Measurements from ENCODE around the gene RFX2. TPM values are rescaled to one million over a fixed set of nuclear protein-coding genes. Genes with fewer than 3 reads are reported as not detected.

Gene RFX2
- total RNA-seq, 1 experiment from 2014 or later = 3.7 TPM

DNA sequence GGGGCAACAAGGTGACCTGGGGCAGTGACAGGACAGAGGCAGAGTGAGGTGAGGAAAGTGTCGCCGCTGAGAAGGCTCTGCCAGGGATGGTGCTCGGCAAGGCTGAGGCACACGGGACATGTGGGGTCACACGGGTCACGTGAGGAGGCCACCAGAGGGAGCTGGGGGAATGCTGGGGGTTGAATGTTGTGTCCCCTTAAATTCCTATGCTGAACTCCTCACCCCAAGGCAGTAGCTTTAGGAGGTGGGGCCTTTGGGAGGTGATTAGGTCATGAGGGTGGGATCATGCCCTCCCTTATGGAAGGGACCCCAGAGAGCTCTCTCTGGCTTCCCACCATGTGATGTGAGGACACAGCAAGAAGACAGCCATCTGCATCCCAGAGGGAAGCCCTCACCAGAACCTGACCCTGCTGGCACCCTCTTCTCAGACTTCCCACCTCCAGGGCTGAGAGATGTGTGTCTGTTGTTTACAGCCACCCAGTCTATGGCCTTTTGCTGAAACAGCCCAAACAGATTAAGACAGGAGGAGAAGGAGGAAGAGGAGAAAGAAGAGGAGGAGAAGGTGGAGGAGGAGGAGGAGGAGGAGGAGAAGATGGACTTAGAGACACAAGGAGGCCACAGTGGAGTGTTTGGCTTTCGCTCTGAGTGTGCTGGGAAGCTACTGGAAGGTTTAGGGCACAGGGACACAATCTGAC is 35.4 kb downstream of the RFX2 start:
- no peak overlapping the region for H3K27ac ChIP-seq (ENCODE audit: insufficient read length, low read depth, low read length)
- no peak overlapping the region for H3T11ph ChIP-seq (ENCODE audit: low read length)
- H4K8ac ChIP-seq (replicated peaks; ENCODE audit: insufficient read length, low read depth, low read length) = no peak overlapping the region
- no peak overlapping the region for H2BK15ac ChIP-seq (ENCODE audit: low read depth, low read length)
- no peak overlapping the region for H2AK5ac ChIP-seq (ENCODE audit: insufficient read length, low read length)
- no peaks in the 10 kb centered on the region for H4K20me1 ChIP-seq (ENCODE audit: control insufficient read depth, insufficient read depth, insufficient read length)
- TF ChIP-seq, protein P1, sequence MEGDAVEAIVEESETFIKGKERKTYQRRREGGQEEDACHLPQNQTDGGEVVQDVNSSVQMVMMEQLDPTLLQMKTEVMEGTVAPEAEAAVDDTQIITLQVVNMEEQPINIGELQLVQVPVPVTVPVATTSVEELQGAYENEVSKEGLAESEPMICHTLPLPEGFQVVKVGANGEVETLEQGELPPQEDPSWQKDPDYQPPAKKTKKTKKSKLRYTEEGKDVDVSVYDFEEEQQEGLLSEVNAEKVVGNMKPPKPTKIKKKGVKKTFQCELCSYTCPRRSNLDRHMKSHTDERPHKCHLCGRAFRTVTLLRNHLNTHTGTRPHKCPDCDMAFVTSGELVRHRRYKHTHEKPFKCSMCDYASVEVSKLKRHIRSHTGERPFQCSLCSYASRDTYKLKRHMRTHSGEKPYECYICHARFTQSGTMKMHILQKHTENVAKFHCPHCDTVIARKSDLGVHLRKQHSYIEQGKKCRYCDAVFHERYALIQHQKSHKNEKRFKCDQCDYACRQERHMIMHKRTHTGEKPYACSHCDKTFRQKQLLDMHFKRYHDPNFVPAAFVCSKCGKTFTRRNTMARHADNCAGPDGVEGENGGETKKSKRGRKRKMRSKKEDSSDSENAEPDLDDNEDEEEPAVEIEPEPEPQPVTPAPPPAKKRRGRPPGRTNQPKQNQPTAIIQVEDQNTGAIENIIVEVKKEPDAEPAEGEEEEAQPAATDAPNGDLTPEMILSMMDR (conservative IDR thresholded peaks at IDR 0.05) = no peak
- peaks cover 19% of the 10 kb centered on the region for H3K27me3 Mint-ChIP-seq (ENCODE audit: low read depth)
- no peak overlapping the region for H3K56ac ChIP-seq (ENCODE audit: insufficient read length, low read depth, low read length)
- H3K36me3 Mint-ChIP-seq (ENCODE audit: insufficient read depth in 1 of 3, low read depth in 3 of 3) = no peaks in the 10 kb centered on the region
- no CpG with 5 or more reads among the region's 7 CpGs for WGBS (ENCODE audit: extremely low coverage, insufficient read length, low lambda C conversion rate)
- no peaks in the 10 kb centered on the region for H3K79me2 ChIP-seq (ENCODE audit: insufficient read depth, low read length)
- H4K91ac ChIP-seq (ENCODE audit: insufficient read length, low read depth, low read length) = peak overlapping the region; percentile 58
- no peak overlapping the region for H4K5ac ChIP-seq (ENCODE audit: insufficient read length, low read depth, low read length)
- no peak overlapping the region for H3K9ac ChIP-seq (ENCODE audit: extremely low read depth, insufficient read length, low read length)
- peaks cover 3 to 5% of the 10 kb centered on the region in 2 experiments for H3K4me1 Mint-ChIP-seq
- H3K18ac ChIP-seq (ENCODE audit: insufficient read length, low read depth, low read length) = peak overlapping the region; percentile 21
- no peak overlapping the region for H3K4me2 ChIP-seq (ENCODE audit: insufficient read depth, insufficient read length, low read length)
- H3K4ac ChIP-seq (ENCODE audit: low read depth, low read length) = no peak overlapping the region
- H3K23ac ChIP-seq (ENCODE audit: insufficient read length, low read depth, low read length) = no peak overlapping the region
- no peaks in the 10 kb centered on the region for H3K23me2 ChIP-seq (ENCODE audit: insufficient read length, low read depth, low read length, poor library complexity, severe bottlenecking)
- no peak overlapping the region for H2AFZ ChIP-seq (ENCODE audit: low read length)
- no peak overlapping the region for H2BK120ac ChIP-seq (ENCODE audit: low read depth, low read length, poor library complexity, severe bottlenecking)
- no peaks in the 10 kb centered on the region for H3K27me3 ChIP-seq (ENCODE audit: insufficient read depth, low read length)
- no peaks in the 10 kb centered on the region; the same call in 1 of the 2 replicates for H3K4me1 ChIP-seq (ENCODE audit: insufficient read depth, low read length)
- no peak overlapping the region for H3K14ac ChIP-seq (ENCODE audit: insufficient read depth, low read length)
- no peak overlapping the region for H2BK12ac ChIP-seq (ENCODE audit: insufficient read length, low read depth, low read length)
- no peaks in the 10 kb centered on the region for H3K9me3 ChIP-seq (ENCODE audit: control insufficient read depth, low read depth, low read length)
- no peak overlapping the region for H2BK20ac ChIP-seq (ENCODE audit: low read depth, low read length, poor library complexity, severe bottlenecking)
- H3K4me3 Mint-ChIP-seq = no peak overlapping the region
- H3K79me1 ChIP-seq (ENCODE audit: insufficient read depth, low read depth, low read length, poor library complexity, severe bottlenecking) = no peaks in the 10 kb centered on the region
- peak overlapping the region in 1 of 3 experiments; percentile 88; a peak in 1 of 7 replicates for H3K27ac Mint-ChIP-seq
- H2BK5ac ChIP-seq (ENCODE audit: insufficient read length, low read length) = no peak overlapping the region
- no peak for DNase-seq
- H3K9me3 Mint-ChIP-seq = peaks cover 0 to 2% of the 10 kb centered on the region in 2 experiments; a peak in 2 of 5 replicates
